DOHH2 (cell line): ENCODE results near the gene RNF125.
"Not testable (repeated sequence)": the region's sequence is repeated elsewhere in the genome, so short reads cannot be mapped to it uniquely, and the experiment has no call there.

ENCODE experiments used
- H3F3A ChIP-seq: fragments of 200-600 bp; sonication (generic), shearing (Covaris generic); 2 replicates; pipeline ENCODE4 v1.6.0; 2016; ENCODE audit warnings: antibody characterized with exemption, mild to moderate bottlenecking; ENCODE audit not compliant: control insufficient read depth, insufficient read depth
- H3K27ac ChIP-seq: fragments of 200-600 bp; sonication (generic); 2 replicates; pipeline ENCODE4 v1.5.1; 2014; ENCODE audit warnings: low read depth, mild to moderate bottlenecking, low read length, moderate library complexity
- H3K27me3 ChIP-seq: fragments of 200-600 bp; sonication (generic); 2 replicates; pipeline ENCODE4 v1.6.1; 2014; ENCODE audit warnings: mild to moderate bottlenecking, low read length, mixed read lengths; ENCODE audit not compliant: control insufficient read depth
- H3K36me3 ChIP-seq: fragments of 200-600 bp; sonication (generic); 2 replicates; pipeline ENCODE4 v1.6.1; 2014; ENCODE audit warnings: mild to moderate bottlenecking, low read length, moderate library complexity, mixed read lengths; ENCODE audit not compliant: control insufficient read depth
- H3K4me1 ChIP-seq: fragments of 200-600 bp; sonication (generic); 2 replicates; pipeline ENCODE4 v1.6.1; 2014; ENCODE audit warnings: mild to moderate bottlenecking, low read length, mixed read lengths; ENCODE audit not compliant: control insufficient read depth
- H3K4me2 ChIP-seq: fragments of 200-600 bp; sonication (generic); 2 replicates; pipeline ENCODE4 v1.6.0; 2014; ENCODE audit warnings: mild to moderate bottlenecking, low read length, moderate library complexity
- H3K4me3 ChIP-seq: fragments of 200-600 bp; sonication (generic); 2 replicates; pipeline ENCODE4 v1.5.1; 2014; ENCODE audit warnings: mild to moderate bottlenecking, low read length, mixed read lengths
- H3K79me2 ChIP-seq: fragments of 200-600 bp; sonication (generic); 2 replicates; pipeline ENCODE4 v1.6.1; 2014; ENCODE audit warnings: mild to moderate bottlenecking, low read length, mixed read lengths; ENCODE audit not compliant: control insufficient read depth
- H3K9me2 ChIP-seq: fragments of 200-600 bp; sonication (generic); replicated peaks from 2 replicates; pipeline ENCODE4 v1.6.1; 2014; ENCODE audit warnings: mild to moderate bottlenecking, low read length, mixed read lengths; ENCODE audit not compliant: control insufficient read depth
- H3K9me3 ChIP-seq: fragments of 200-600 bp; sonication (generic); 2 replicates; pipeline ENCODE4 v1.6.1; 2014; ENCODE audit warnings: antibody characterized with exemption, low read length, mixed read lengths; ENCODE audit not compliant: control insufficient read depth, insufficient read depth
- H4K20me1 ChIP-seq: fragments of 200-600 bp; sonication (generic); 2 replicates; pipeline ENCODE4 v1.6.0; 2014; ENCODE audit warnings: low read depth, mild to moderate bottlenecking, antibody characterized with exemption, low read length, moderate library complexity; ENCODE audit not compliant: control insufficient read depth, insufficient read depth
- CTCF ChIP-seq: fragments of 200-600 bp; sonication (generic); IDR thresholded peaks from one replicate; pipeline ENCODE4 v1.5.1; 2014; ENCODE audit warnings: antibody characterized with exemption, mild to moderate bottlenecking, low read depth, low read length; ENCODE audit not compliant: poor library complexity, severe bottlenecking
- EZH2phosphoT487 ChIP-seq: fragments of 200-600 bp; sonication (generic); IDR thresholded peaks from 2 replicates; pipeline ENCODE4 v1.6.1; 2017; ENCODE audit warnings: borderline replicate concordance, mild to moderate bottlenecking, antibody characterized with exemption, low read length, moderate library complexity, mixed read lengths

RNF125 gene

GRCh38 chr18:32010124-32010721 is 8.4 kb upstream of the RNF125 start:
- Histone ChIP-seq H3K9me3 (no peaks in the 10 kb centered on the region), H3K27ac (no peak overlapping the region), H3K79me2 (no peaks in the 10 kb centered on the region), H3K36me3 (no peaks in the 10 kb centered on the region), H3K9me2 (no peaks in the 10 kb centered on the region), H3K4me2 (no peak overlapping the region), H3K4me1 (no peaks in the 10 kb centered on the region), H3F3A (no peaks in the 10 kb centered on the region), H4K20me1 (no peaks in the 10 kb centered on the region), H3K4me3 (no peak overlapping the region), H3K27me3 (no peaks in the 10 kb centered on the region)
- TF ChIP-seq EZH2phosphoT487 = no peak
- TF ChIP-seq CTCF = no peak

- Histone ChIP-seq H3K9me3 (no peaks in the 10 kb centered on the region), H3K4me1 (no peaks in the 10 kb centered on the region), H3K36me3 (no peaks in the 10 kb centered on the region), H3F3A (no peaks in the 10 kb centered on the region), H4K20me1 (no peaks in the 10 kb centered on the region; the same call in 1 of the 2 replicates), H3K4me2 (no peak overlapping the region), H3K27ac (no peak overlapping the region), H3K79me2 (no peaks in the 10 kb centered on the region), H3K9me2 (no peaks in the 10 kb centered on the region), H3K4me3 (no peak overlapping the region), H3K27me3 (no peaks in the 10 kb centered on the region)
- TF ChIP-seq CTCF = no peak
- TF ChIP-seq EZH2phosphoT487 = no peak
These were observed 7.4 kb upstream of the RNF125 start for GRCh38 chr18:32011193-32011592.

- Histone ChIP-seq H3F3A (no peaks in the 10 kb centered on the region), H3K36me3 (no peaks in the 10 kb centered on the region), H3K4me3 (peak overlapping the region; percentile 73), H3K79me2 (no peaks in the 10 kb centered on the region), H3K27ac (no peak overlapping the region), H3K4me2 (peak overlapping the region; percentile 89), H3K9me3 (no peaks in the 10 kb centered on the region), H3K27me3 (peaks cover 36% of the 10 kb centered on the region), H3K9me2 (no peaks in the 10 kb centered on the region), H4K20me1 (no peaks in the 10 kb centered on the region; the same call in 1 of the 2 replicates), H3K4me1 (peaks cover 21% of the 10 kb centered on the region)
- TF ChIP-seq EZH2phosphoT487 (peak; percentile 6; the same call in 1 of the 2 replicates), CTCF (no peak)
These were observed 775 bp downstream of the RNF125 start for GRCh38 chr18:32019251-32019948.

- peaks cover 21% of the 10 kb centered on the region for H3K4me1 ChIP-seq
- not testable (repeated sequence) for H3K9me3 ChIP-seq
- peak overlapping the region; percentile 89 for H3K4me2 ChIP-seq
These were observed 1.5 kb downstream of the RNF125 start for GRCh38 chr18:32019949-32020625.

More at GRCh38 chr18:32019949-32020625, 1.5 kb downstream of the RNF125 start:
- H3K4me3 ChIP-seq = peak overlapping the region; percentile 73; the same call in 1 of the 2 replicates
- not testable (repeated sequence) for H3K27ac ChIP-seq, H4K20me1 ChIP-seq, H3K9me2 ChIP-seq, H3F3A ChIP-seq, H3K79me2 ChIP-seq, H3K36me3 ChIP-seq
- H3K27me3 ChIP-seq = peaks cover 36% of the 10 kb centered on the region
